NCI-H1417 treated with DMSO at 0.1 percent for 48 hours (cell line): ENCODE data around the gene SH3BGR.

Experiments used
- DNase-seq: peaks from one replicate; lab custom pipeline; 2025; lab: John Stamatoyannopoulos, UW

The SH3BGR gene

DNA sequence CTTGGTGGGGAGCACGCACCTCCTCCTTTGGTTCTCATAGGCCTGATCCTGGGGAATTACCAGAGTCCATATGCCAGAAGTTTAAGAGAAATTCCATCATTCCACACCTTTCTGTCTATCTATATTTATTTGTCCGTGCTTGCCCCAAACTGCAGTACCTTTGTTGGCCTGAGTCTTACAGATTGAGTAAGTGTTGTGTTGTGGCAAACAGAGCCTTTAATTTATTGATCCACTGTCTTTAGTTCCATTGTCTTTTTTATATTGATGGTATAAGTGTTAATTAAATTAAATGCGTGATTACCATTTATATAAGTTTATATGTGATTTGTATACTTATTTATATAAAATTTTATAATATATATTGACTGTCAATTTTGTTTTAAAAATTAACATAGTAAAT, 4.9 kb downstream of the SH3BGR start:
- DNase-seq: no peak

DNA sequence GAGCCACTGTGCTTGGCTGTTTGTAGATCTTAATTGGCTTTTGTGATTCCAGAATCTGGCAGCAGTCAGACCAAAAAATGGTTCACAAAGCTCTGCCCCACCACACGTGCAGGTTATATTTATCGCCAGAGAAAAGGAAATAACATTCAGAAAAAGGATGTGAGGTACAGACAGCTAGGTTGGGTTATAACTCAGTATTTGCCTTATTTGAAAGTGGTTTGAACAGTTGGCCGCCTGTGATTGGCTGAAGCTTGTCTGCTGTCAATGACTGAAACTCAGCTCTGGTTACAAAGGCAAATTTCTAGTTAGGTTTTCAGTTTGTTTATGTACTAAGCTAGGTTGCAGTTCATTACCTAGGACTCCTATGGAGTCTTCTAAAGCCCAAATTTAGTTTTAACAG, 9.6 kb downstream of the SH3BGR start:
- no peak for DNase-seq

DNA sequence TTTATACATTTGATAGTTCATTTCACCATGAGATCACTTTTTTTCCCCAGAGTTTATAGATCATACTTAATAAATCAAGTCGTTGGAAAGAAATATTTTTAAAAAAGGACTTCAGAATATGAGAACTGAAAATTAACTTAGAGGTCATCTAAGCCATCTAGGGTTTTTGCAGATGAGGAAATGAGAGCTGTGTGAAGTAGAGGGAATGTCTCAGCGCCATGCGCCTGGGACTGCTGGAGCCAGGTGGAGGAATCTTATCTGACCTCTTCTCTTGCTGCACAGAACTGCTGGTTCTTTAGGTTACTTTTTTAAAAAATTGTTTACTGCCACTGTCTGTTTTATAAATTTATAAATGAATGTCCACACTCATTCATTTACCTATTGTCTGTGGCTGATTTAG, 11.5 kb downstream of the SH3BGR start:
- no peak for DNase-seq

DNA sequence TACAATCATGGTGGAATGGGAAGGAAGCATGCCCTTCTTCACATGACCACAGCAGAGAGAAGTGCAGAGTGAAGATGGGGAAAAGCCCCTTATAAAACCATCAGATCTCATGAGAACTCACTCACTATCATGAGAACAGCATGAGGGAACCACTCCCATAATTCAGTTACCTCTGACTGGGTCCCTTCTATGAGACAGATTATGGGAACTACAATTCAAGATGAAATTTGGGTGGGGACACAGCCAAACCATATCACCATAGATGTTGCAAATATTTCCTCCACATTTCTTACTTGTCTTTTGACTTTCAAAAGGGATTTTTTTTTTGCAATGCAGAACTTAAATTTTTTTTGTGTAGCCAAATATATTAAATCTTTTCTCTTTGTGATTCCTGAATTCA, 14.8 kb downstream of the SH3BGR start:
- DNase-seq: no peak

DNA sequence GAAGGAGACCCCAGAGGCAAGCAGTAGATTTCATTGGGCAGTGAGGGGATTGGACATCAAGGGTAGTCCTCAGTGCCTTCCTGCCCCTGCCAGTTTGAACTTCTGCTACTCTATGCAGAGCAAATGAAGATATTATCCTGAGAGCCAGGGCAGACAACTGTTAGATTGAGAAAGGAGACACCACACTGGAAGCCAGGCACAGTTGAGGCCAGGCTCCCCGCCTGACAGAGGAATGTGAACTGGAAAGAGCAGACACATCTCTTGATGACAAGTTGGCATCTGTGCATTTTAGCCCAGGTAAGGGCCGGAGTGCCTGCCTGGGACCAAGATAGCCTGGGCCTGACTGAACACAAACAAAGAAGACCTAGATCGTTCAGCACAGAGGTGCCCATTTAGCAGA, 16.0 kb downstream of the SH3BGR start:
- DNase-seq: no peak

DNA sequence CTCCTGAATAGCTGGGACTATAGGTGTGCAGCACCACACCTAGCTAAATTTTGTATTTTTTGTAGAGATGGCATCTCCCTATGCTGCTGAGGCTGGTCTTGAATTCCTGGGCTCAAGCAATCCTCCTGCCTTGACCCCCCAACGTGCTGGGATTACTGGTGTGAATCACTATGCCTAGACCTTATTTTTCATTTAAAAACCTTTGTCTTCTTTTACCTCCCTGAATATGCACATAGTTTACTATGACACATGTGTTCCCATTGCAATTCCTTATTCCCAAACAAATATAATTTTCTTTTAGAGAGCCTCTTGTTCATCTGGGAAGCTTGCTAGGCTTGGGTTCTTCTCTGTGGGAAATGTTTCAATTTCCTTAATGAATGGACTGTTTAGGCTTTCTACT, 16.8 kb downstream of the SH3BGR start:
- no peak for DNase-seq

DNA sequence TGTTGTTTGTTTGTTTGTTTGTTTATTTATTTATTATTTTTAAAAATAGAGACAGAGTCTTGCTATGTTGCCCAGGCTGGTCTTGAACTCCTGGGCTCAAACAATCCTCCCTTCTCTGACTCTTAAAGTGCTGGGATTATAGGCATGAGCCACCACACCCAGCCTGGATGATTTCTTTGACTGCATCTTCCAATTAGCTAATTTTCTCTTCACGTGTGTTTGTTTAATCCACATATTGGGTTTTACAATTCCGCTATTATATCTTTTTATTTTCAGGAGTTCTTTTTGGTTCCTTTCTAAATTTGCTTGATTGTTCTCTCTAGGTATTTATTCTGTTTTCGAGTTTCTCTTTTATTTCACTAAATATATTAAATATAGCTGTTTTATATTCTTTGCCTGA, 19.8 kb downstream of the SH3BGR start:
- DNase-seq: no peak

DNA sequence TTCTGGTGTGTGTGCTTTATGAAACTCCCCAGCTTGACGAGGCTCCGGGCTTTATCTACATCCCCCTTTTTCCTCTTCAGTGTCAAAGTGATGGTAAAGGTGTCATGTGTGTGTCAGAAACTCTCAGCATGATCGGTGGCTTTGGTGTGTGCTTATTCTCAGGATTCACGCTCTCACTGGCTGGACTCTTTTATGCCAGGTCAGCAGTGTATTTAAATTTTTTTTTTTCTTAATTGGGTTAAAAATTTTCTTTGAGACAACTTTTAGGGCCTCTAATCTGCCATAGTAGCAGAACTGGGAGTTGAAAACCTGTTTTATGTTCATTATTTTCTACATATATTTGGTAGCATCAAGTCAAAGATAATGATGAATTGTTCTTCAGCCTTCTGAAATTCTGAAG, 21.0 kb downstream of the SH3BGR start:
- DNase-seq: no peak

DNA sequence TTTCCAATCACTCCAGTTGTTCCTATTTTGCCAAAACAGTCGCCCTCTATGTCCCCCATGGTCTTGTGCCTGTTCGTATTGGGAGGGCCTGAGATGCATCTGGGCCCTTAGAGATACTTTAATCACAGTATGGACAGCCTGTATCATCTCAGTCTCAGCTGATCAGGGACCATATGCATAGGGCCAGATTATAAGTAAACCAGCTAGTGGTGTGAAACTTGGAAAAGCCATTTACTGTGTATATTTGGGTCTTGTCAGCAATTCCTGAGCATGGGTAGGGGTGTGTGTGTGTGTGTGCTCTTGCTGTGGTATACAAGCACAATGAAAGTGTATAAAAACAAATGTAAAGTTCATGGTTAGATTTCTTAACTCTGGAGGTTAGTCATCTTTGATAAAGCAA, 22.8 kb downstream of the SH3BGR start:
- no peak for DNase-seq

DNA sequence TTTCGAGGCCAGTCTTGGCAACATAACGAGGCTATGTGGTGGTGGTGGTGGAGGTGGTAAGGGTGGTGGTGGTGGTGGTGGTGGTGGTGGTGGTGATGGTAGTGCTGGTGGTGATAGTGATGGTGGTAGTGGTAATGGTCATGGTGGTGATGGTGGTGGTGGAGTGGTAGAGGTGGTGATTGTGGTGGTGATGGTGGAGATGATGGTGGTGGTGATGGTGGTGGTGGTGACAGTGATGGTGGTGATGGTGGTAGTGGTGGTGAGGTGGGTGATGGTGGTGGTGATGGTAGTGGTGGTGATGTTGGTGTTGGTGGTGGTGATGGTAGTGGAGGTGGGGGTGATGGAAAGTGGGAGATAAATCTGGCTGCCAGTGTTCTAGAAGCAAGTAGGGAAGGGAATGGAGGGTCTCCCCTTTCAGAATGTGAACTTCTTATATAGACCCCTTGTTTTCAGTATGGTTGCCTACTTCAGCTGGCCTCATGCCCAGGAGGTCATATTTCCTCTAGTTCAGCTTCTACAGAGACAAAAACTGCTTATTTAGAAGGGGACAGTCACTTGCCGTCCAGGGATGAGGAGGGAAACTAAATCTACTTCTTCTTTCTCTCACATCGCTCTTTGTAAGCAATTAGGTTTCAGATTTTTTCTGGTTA, 27.5 kb downstream of the SH3BGR start:
- DNase-seq: no peak

DNA sequence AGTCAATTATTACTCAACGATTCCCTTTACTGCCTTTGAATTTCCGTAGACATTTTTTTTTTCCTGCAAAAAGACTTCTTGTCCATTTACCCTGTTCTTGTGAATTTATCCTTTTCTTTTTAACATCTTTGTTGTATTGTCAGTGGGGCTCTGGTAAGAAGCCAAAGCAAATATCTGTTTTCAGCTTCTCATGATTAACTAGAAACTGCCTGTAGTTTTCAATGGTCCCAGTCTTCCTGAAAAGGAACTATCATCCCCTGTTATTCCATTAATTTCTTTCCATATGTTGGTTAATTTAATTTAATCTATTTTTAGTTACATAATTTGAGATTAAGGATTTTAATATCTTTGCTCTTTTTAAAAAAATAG, 28.0 kb downstream of the SH3BGR start:
- no peak for DNase-seq

DNA sequence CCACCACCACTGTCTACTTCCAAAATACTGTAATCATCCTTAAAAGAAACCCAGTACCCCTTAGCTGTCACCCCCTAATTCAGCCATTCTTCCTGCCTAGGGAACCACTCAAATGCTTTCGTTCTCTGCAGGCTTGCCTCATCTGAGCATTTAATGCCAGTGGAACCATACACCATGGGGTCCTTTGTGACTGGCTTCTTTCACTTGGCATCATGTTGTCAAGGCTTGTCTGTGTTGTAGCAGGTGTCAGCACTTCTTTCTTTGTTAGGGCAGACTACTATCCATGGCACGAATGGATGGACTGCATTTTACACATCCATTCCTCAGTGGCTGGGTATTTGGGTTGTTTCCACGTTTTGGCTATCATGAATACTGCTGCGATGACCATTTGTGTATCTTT, 28.5 kb downstream of the SH3BGR start:
- no peak for DNase-seq

DNA sequence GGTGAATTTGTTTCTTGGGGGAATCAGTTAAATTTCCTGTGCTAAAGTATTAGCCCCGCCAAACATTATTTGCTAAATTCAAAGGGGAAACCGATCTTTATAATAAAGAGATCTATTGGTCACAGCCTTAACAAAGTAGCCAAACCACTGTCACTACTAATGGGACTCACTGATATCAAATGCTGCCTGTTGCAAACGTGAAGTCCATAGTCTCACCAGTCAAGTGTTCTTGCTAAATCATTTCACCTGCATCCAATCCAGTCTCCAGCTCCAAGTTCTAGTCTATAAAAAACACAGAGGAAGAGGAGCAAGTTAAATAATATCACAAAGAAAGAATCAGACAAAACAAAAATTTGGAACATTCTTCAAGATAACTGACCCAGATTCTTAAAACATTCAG, 30.1 kb downstream of the SH3BGR start:
- DNase-seq: no peak

DNA sequence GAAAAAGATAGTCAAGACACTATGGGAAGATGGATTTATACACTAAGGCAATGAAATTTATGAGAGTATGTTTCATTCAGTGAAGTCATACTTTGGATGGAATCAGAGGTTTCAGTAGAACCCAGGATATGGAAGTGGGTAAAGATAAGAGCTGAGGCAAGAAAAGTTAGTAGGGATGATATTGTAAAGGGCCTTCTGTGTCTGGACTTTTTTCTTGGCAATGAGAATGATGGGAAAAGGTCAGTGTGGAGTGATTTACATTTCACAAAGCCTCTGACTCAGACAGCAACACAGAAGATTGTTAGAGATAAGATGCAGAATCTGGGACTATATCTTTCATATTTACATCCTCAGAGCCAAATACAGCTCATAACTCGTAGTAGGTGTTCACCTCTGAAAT, 32.1 kb downstream of the SH3BGR start:
- DNase-seq: no peak

DNA sequence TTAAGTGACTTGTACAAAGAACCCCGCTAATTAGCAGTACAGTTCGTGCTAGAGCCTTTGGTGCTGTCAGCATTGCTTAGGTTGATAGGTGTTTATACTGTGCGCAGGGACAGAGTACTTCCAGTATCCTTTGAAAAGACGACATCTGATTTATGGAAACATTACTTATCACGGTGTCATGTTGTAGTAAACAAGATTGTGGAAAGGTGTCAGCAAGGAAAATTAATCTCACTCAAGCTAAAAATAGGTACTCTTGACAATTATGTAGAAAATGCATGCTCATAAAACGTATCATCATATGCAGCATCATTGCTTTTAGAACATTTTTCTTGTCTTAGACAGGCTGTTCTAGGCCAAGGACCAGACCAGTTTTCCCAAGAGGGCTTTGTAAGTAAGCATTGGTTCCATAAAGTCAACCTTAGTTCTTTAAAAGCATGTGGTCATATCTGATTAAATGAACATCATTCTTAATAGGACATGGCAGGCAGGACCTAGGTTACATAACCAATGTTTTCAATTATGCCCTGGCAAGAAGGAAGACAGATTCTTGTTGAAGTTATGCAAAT, 33.0 kb downstream of the SH3BGR start:
- no peak for DNase-seq

DNA sequence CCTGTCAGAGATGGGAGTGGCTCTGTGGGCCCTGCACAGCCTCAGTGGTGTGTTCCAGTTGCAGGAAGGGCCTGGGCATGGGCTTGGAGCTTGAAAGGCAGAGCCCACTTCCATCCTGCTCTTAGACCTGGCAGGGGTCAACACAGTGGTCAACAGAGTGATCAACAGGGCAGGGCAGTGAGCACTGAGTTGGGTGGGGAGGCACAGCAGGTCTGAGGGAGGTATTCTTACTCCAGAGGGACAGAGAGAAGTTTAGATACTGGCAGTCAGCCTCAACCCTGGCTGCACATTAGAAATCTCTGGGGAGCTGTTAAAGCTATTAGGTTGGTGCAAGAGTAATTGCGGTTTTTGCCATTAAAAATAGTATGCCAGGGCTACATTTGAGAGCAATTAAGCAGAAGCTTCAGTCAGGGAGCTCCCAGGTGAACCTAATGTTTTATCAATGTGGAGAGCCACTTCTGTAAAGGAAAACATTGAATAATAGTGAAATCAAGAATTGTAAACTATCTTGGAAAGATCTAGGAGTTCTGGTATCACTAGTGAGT, 37.7 kb downstream of the SH3BGR start:
- DNase-seq: no peak

DNA sequence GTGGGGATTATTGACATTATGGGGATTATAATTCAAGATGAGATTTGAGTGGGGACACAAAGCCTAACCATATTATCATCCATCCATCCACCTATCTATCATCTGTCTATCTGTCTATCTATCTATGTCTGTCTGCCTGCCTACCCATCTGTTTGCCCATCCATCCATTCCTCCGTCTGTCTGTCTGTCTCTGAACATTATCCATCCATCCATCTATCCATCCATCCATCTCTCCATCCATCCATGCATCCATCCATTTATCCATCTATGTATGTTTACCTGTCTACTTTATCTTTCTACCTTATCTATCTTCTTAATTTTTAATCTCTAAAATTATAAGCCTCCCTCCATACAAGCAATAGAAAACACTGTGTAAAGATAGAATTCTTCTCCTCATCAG, 47.4 kb downstream of the SH3BGR start:
- no peak for DNase-seq

DNA sequence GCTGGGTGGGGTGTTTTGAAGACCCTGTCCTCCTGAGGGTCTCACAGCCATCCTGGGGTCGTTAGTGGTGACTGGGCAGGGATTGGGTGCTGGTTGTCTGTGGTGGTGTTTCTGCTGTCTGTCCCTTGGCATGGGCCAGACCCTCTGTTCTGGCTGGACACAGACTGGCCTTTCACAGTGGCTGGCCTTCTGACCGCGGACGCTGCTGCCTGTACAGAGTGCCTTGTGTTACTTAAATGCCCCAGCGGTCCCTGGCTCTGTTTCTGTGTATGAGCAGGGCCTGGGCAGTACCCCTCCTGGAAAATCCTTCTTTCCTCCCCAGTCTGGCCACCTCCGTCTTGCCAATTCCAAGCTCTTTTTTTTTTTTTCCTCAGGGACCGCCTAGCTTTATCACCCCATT, 50.9 kb downstream of the SH3BGR start:
- DNase-seq: no peak

DNA sequence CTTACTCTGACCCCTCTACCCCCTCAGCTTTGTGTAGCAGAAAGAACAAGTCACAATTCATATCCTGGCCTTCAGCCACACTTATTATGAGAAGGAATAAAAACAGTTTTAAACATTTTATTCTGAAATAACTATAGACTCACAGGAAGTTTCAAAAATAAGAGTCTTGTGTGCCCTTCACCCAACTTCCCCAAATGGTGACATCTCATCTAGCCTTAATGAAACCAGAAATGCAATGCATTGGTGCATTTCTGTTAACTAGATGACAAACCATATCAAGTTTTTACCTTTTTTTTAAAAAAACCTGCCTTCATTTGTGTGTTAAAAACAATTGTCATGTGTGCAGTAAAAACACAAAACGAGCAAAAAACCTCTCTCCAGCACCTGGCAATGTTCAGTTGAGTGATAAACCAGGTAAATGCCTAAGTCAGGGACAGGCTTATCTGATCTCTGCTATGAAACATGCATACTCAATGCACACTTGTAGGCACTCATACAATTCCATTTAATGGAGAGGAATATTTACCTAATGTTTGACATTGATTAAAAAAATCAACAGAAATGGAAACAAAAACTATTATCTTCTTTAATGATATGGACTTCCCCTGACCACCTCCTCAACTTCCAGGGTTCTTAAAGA, 51.5 kb downstream of the SH3BGR start:
- DNase-seq: no peak

DNA sequence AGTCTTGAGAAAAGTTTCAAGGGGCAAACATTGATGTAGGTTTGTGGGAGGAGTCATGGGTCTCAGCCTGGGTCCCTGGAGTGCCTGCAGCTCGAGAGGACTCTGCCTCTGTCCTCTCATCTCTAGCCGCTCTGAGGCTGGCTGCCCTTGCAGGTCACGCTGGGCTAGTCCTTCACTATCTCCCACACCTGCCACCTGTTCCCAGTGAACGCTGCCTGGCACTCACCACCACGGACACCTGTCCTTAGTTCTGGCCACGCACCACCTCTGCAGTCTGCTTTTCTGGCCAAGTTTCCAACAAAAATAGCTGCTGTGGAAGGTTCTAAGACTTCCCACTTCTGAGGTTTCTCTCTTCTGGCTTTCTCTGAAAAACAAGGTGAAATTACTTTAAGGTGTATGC, 52.5 kb downstream of the SH3BGR start:
- DNase-seq: no peak

DNA sequence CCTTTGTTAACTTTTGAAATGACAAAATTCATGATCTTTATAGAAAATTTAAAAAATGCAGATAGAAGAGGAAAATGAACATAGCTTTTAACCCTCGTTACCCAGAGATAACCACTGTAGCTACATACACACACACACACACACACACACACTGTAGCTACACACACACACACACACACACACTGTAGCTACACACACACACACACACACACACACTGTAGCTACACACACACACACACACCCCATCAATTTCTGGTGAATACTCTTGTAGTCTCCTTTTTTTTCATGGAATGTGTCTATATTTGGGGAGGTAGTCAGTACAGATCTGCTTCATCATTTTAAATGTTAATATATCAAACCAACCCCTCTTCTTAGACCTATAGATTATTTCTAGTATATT, 58.5 kb downstream of the SH3BGR start:
- no peak for DNase-seq

DNA sequence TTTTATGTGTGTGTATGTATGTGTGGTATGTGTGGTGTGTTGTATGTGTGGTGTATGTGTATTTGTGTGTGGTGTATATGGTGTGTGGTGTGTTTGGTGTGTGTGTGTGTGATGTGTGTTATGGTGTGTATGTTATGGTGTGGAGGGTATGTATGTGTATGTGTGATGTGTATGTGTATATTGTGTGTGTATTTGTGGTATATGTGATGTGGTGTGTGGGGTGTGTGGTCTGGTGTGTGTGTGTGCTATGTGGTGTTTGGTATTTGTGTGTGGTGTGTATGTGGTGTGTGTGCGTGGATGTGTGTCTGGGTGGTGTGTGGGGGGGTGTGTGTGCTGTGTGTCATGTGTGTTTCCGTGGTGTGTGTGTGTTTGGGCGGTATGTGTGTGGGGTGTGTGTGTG, 59.3 kb downstream of the SH3BGR start:
- no peak for DNase-seq

DNA sequence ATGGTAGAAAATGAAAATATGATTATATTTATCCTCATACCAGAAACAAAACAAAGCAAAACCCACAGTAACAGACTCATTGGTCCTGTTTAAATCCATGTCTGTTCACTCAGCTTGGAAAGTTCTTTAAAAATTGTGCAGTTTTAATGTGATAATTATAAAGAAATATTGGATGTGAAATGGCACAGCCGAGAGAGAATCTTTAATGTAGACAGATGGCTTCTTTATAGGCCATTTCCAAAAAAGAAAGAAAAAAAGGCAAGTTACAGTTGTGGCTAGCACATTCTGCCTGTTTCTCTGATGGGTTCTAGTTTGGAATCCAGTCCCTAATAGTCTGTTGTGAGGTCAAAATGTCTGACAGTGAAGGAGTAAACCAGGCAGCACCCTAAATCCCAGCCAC, 62.0 kb downstream of the SH3BGR start:
- DNase-seq: no peak
